ENCODE data around the gene PCDHGA9.
A peak's percentile ranks its signal among the peaks of the same experiment; 100 is the strongest.
"Not testable (repeated sequence)": the region's sequence is repeated elsewhere in the genome, so short reads cannot be mapped to it uniquely, and the experiment has no call there.

Gene PCDHGA9

GRCh38 chr5:141414548-141415274, 12.1 kb downstream of the PCDHGA9 start:
- not testable (repeated sequence) for ATAC-seq

GRCh38 chr5:141415275-141415618, 12.7 kb downstream of the PCDHGA9 start:
- ATAC-seq: not testable (repeated sequence)

- ATAC-seq: peak; percentile 31 to 58
Observed at GRCh38 chr5:141417494-141418172, 15.1 kb downstream of the PCDHGA9 start, which contains the start of gene PCDHGB7. TSS of gene PCDHGB7 (plus strand) at chr5:141417677. CDS start at chr5:141417860, 183 bp downstream.

GRCh38 chr5:141419074-141419880, 16.7 kb downstream of the PCDHGA9 start:
- no peak for ATAC-seq

GRCh38 chr5:141420855-141421488, 18.4 kb downstream of the PCDHGA9 start, which contains the start of gene PCDHGA11:
TSS of gene PCDHGA11 (plus strand) at chr5:141421051. CDS start at chr5:141421228, 177 bp downstream.
- ATAC-seq: no peak

GRCh38 chr5:141421489-141421855, 18.9 kb downstream of the PCDHGA9 start:
- ATAC-seq: no peak

GRCh38 chr5:141422742-141423291, 20.2 kb downstream of the PCDHGA9 start:
- no peak for ATAC-seq

- ATAC-seq: no peak
Observed at GRCh38 chr5:141427783-141428426, 25.3 kb downstream of the PCDHGA9 start.

- no peak for ATAC-seq
Observed at GRCh38 chr5:141430332-141431113, 27.9 kb downstream of the PCDHGA9 start, which contains the start of gene PCDHGA12. TSS of gene PCDHGA12 (plus strand) at chr5:141430507. CDS start at chr5:141430760, 253 bp downstream.

- ATAC-seq: no peak
Observed at GRCh38 chr5:141431286-141431685, 28.7 kb downstream of the PCDHGA9 start.

GRCh38 chr5:141432308-141432707, 29.7 kb downstream of the PCDHGA9 start:
- ATAC-seq: not testable (repeated sequence)

- not testable (repeated sequence) for ATAC-seq
Observed at GRCh38 chr5:141432726-141433125, 30.1 kb downstream of the PCDHGA9 start.

- ATAC-seq: no peak
Observed at GRCh38 chr5:141434006-141434405, 31.4 kb downstream of the PCDHGA9 start.

- ATAC-seq: no peak
Observed at GRCh38 chr5:141437221-141437620, 34.6 kb downstream of the PCDHGA9 start.

GRCh38 chr5:141439411-141440141, 37.0 kb downstream of the PCDHGA9 start:
- no peak for ATAC-seq

GRCh38 chr5:141440341-141440740, 37.8 kb downstream of the PCDHGA9 start:
- ATAC-seq: no peak

GRCh38 chr5:141441571-141442170, 39.1 kb downstream of the PCDHGA9 start:
- no peak for ATAC-seq
